PFSK-1 (cell line): ENCODE measurements around the gene TRIM29.

Experiments
- FOXP2 ChIP-seq: optimal IDR thresholded peaks from 2 replicates; pipeline ENCODE3; 2011; ENCODE audit warnings: borderline replicate concordance, control low read depth, inconsistent platforms; ENCODE audit not compliant: insufficient read depth; ENCODE audit errors: extremely low read length, extremely low read depth
- POLR2AphosphoS5 ChIP-seq: IDR thresholded peaks from 2 replicates; pipeline ENCODE4 v1.6.1; 2012; ENCODE audit warnings: low read depth, mild to moderate bottlenecking, control low read depth, low read length, moderate library complexity
- SIN3A ChIP-seq: IDR thresholded peaks from 2 replicates; pipeline ENCODE4 v1.6.1; 2012; ENCODE audit warnings: mild to moderate bottlenecking, low read length, moderate library complexity, borderline replicate concordance; ENCODE audit not compliant: insufficient read depth
- TAF1 ChIP-seq: IDR thresholded peaks from 2 replicates; pipeline ENCODE4 v1.6.1; 2012; ENCODE audit warnings: low read length, control low read depth, borderline replicate concordance; ENCODE audit not compliant: insufficient read depth
- TF ChIP-seq, protein P1 (sequence below), 2 experiments: IDR thresholded peaks; 2 replicates each; pipeline versions ENCODE4 v1.6.1 to v1.8.0; 2011 to 2012; ENCODE audit warnings: low read depth in 2 of 2, low read length in 2 of 2, control low read depth in 1 of 2, inconsistent platforms in 1 of 2, mild to moderate bottlenecking in 1 of 2, moderate library complexity in 1 of 2; ENCODE audit not compliant: insufficient read depth in 1 of 2

DNA sequence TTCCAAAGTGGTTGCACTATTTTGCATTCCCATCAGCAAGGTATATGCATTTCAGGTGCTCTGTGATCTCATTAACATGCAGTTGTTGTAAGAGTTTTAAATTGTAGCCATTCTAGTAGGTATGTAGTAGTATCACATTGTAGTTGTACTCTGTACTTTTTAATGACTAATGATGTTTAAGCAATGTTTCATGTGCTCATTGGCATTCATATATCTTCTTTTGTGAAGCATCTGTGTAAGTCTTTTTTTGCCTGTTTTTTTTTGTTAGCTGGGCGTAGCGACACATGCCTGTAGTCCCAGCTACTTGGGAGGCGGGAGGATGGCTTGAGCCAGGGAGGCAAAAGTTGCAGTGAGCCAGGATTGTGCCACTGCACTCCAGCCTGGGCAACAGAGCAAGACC lies 11.3 kb upstream of the TRIM29 start:
- TF ChIP-seq POLR2AphosphoS5 (no peak), TAF1 (no peak), SIN3A (no peak), FOXP2 (no peak)
- TF ChIP-seq, protein P1, sequence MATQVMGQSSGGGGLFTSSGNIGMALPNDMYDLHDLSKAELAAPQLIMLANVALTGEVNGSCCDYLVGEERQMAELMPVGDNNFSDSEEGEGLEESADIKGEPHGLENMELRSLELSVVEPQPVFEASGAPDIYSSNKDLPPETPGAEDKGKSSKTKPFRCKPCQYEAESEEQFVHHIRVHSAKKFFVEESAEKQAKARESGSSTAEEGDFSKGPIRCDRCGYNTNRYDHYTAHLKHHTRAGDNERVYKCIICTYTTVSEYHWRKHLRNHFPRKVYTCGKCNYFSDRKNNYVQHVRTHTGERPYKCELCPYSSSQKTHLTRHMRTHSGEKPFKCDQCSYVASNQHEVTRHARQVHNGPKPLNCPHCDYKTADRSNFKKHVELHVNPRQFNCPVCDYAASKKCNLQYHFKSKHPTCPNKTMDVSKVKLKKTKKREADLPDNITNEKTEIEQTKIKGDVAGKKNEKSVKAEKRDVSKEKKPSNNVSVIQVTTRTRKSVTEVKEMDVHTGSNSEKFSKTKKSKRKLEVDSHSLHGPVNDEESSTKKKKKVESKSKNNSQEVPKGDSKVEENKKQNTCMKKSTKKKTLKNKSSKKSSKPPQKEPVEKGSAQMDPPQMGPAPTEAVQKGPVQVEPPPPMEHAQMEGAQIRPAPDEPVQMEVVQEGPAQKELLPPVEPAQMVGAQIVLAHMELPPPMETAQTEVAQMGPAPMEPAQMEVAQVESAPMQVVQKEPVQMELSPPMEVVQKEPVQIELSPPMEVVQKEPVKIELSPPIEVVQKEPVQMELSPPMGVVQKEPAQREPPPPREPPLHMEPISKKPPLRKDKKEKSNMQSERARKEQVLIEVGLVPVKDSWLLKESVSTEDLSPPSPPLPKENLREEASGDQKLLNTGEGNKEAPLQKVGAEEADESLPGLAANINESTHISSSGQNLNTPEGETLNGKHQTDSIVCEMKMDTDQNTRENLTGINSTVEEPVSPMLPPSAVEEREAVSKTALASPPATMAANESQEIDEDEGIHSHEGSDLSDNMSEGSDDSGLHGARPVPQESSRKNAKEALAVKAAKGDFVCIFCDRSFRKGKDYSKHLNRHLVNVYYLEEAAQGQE (IDR thresholded peaks at IDR 0.05; ENCODE audit: insufficient read depth in 1 of 2, low read depth in 2 of 2, low read length in 2 of 2) = no peak
